Activated CD8-positive, alpha-beta memory T cell treated with anti-CD3 and anti-CD28 coated beads for 24 hours (primary cell): ENCODE measurements around the gene MAPK11.

Source experiments
- DNase-seq: peaks from one replicate; pipeline ENCODE4 v3.0.0-alpha.2; 2020

The MAPK11 gene

DNA sequence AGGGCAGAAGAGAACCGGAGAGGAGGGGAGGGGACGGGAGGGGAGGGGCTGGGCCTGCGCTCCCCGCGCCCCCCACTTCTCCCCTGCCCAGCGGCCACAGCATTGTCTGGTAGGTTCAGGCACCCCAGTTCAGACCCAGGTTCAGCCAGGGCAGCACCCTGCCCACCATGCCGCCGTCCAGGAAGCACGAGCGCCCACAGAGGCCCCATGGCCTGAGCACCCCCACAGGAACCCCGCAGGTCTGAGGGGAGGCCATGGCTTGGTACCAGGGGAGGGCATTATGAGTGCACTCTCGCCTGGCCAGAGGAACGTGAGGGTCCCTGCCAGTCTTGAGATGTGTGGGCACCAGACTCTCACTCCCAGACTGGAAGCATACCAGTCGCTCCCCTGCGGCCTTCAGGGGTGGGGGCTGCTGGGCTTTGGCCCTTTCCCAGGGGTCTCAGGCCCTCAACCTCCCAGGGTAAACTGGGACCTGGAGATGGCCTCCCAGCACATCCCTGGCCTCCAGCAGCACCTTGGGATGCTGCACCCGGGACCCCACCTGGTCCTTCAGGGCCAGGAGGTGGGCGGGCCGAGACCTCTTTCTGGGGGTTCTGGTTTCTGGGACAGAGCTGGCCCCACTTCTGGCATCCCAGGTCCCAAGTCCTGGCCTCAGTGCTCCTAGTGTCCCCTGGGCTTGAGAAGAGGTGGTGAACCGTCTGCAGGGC, 37.9 kb upstream of the MAPK11 start:
- no peak for DNase-seq

DNA sequence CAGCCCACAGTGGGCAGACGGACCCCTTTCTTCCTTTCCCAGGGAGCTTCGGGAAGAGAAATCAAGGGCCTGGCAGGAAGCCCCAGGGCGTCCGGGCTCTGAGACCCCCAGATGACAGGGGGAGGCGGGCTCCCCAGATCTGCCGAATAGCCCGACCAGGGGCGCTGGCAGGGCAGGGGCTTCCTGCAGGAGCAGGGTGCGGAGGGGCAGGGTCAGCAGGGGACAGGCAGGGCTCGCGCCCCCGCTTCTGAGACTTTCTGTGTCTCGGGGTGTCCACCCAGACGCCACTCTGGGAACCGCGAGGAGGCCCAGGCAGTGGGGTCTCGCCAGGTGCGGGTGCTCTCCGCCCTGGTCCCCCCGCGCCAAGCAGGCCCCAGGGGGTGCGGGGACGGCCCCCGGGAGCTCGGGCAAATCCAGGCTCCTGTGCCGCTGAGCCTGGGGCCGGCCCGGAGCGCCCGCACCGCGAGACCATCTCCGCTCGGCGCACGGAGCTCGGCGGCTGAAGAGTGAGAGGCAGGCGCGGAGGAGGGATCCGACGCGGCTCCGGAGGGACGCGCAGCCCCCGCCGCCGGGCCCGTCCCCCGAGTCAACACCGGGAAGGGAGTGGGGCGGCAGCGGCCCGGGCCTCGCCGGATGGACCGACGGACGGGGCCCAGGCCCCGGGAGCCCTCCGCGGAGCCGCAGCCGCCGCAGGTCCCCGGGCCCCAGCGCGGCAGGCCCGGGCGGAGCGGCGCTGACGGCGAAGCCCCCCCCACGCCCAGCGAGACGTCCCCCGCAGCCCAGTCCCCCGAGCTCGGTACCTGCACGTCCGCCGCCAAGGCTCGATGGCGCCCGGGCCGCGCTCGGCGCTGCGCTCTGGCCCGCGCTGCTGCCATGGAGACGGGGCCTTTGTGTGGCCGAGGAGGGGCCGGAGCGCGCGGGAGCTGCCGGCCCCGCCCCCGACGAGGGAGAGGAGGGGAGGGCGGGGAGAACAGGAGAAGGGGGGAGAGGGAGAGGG, 36.9 kb upstream of the MAPK11 start, which contains the start of gene PLXNB2:
Gene PLXNB2 (minus strand): TSS at position 894 of the 997 bp plus-strand sequence. CDS start 17,062 bp downstream, outside the sequence.
- DNase-seq = no peak

DNA sequence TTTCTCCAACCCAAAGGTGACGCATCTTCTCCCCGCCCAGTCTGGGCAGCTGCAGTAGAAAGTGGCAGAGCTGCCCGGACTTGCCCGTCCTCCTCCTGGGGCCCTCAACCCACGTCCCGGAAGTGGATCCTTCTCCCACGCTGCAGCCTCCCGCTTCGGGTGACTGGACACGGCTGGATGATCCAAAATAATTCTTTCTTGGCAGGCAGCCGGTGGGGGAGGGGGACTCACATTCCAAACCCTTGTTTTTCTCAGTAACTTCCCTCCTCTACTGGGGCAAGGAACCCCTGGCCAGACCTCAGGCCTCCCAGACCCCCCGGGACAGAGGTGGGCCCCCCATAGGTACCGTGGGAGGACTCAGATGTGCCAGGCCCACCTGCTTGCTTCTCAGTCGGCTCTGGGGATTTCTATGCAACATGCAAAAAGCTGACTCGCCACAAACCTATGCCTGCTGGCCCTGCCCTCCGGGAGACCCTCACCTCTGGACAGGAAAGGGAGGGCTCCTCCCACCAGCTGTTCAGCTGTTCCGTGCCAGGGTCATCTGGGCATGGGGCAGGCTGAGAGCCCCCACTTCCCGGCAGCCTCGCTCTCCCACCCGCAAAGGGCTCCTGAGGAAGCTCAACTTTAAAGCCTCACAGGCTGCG, 35.9 kb upstream of the MAPK11 start:
- DNase-seq = no peak

DNA sequence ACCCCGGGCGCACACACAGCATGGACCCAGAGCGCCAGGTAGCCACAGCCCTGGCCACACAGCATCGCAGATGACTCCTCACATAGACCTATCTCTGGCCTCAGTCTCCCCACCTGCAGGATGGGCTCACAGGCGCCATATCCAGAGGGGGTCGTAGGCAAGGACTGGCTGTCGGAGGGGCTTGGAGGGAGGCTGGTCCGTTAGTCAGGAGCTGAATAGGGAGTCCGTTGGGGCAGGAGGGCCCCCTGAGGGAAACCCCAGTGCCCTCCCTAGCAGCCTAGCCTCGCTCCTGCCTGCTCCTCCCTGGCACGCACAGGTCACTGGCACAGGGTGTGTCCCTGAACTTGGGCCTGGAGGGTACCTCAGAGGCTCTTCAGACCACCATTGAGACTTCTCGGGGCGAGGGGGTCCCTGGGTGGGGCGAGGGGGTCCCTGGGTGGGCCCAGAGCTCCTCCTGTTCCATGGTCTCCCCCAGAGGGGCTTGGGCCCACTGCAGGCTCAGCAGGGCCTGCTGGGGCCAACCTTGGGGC, 35.3 kb upstream of the MAPK11 start:
- no peak for DNase-seq

DNA sequence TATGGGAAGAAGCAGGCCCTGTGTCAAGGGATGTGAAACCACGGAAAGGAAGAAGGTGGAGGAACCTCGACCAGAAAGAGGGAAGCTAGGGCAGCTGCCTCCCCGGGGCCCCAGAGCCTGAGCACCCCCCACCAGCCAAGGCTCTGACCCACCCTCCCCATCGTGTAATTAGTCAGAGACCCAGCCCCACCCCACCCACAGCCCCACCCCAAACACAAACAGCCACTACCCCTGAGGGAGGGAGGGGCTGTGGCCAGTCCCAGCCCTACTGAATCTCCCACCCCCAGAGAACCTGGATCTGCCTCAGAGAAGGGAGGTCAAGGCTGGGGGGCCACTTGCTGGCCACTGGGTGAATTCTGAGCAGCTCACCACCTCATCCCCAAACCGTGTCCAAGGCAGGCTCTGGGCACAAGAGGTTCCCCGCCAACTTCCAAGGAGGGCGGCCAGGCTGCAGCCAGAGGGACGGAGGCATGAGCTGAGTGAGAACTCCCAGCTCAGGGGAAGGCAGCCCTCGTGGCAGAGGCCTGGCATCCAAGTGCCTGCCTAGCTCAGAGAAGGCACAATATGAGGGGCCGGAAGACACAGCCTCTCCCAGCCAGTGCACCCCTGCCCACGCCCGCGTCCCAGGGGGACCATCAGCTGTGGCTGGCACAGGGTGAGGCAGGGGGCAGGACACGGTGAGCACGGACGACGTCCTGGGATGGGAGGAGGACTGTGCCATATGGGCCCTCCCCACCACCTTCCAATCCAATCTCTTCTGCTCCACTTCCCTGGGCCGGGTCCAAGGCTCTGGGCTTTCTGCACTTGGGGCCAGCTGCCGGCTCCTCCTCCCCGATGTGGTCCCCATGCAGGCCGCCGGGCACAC, 34.6 kb upstream of the MAPK11 start:
- no peak for DNase-seq

DNA sequence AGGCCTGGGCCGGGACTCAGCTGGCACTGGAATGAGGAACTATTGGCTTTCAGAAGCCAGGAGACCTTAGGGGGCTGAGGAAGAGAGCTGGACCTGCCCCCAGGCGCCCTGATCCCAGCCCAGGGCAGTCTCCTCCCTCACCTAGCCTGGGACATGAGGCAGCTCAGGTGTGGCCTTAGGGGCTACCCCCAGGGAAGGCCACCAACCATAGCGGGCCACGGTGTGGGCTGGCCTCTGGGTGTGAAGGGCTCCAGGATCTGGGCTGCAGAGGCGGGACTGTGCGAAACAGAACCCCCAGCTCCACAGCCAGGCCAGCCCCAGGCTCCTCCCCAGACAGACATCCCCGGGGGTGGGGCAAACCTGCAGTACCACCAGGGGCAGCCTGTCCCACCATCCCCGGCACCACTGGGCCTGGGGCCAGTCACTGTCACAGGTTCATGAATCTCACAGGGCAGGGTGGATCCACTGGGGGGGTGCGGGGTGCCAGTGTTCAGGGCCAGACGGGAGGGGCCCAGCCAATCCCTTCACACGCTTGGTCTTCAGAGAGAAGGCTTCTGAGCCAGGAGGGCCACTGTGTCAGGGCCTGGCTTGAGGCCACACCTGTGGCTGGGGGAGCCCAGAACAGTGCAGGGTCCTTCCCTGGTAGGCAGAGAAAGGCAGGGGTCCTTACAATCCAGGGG, 33.8 kb upstream of the MAPK11 start:
- no peak for DNase-seq

DNA sequence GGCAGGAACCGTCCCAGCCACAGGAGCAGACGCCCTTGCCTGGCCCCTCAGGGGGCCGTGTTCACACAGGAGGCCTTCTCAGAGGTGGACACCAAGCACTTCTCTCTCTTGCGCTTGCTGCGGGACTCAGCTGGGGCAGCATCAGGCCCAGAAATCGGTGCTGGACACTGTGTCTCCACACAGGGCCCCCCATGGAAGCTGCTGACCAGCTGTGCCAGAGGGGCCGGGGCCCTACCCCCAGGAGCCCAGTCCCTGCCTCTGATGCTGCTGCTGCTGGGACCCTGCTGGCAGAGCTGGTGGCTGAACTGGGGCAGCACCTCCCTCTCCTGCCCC, 33.3 kb upstream of the MAPK11 start:
- no peak for DNase-seq

DNA sequence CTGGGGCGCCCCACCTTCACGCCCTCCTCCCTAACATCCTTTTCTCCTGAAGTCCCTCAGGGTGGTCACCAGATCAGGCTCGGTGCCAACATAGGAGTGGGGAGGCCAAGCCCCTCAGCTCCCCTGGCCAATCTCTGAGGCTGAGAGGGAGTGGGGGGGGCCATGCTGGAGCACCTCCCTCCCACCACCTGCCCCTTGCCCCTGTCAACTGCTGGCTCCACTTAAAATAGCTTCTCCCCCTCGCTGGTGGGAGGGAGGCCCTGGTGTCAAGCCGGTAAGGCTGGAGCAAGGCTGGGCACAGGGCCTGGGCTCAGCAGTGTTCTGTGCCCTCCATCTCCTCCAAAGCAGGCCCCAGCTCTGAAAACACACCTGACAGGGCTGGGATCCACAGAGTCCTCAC, 32.4 kb upstream of the MAPK11 start:
- no peak for DNase-seq

DNA sequence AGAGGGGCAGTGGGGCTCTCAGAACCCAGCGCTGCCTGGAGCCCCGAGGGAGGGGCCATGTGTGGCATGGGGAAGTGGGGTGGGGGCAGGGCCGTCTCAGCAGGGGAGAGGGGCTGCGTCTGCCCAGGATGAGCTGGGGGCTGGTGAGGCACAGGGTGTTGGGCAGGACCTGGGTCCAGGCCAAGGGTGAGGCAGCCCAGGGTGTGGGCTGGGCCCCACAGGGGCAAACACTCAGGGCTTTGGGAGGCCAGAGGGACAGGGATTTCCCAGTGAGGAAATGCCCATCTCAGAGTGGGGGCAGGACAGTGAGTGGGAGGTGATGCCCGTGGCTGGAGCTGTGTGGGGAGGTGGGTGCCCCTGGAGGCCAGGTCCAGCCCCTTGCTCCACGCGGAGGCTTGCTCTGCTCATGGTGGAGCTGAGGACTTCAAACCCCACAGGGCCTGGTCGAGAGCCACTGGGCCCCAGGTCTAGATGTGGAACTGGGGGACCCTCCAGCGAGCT, 31.9 kb upstream of the MAPK11 start:
- DNase-seq = no peak

DNA sequence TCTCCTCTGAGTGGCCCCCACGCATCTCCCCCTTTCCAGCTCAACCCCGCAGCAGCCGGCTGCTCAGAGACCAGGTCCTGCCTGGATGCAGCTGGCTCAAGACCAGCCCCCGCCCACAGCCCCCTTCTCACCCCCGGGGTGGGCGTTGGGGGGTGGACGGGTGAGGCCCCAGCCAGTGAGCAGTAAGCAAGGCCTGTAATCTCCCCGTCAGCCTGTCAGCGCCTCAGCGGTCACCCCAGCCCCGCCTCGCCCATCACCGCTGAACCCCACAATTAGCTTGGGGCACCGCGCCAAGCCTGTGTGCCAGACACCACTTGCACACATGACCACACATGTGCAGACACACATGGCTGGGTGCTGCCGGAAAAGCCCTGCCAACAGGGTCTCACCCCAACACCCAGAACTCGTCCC, 31.4 kb upstream of the MAPK11 start:
- DNase-seq = no peak

DNA sequence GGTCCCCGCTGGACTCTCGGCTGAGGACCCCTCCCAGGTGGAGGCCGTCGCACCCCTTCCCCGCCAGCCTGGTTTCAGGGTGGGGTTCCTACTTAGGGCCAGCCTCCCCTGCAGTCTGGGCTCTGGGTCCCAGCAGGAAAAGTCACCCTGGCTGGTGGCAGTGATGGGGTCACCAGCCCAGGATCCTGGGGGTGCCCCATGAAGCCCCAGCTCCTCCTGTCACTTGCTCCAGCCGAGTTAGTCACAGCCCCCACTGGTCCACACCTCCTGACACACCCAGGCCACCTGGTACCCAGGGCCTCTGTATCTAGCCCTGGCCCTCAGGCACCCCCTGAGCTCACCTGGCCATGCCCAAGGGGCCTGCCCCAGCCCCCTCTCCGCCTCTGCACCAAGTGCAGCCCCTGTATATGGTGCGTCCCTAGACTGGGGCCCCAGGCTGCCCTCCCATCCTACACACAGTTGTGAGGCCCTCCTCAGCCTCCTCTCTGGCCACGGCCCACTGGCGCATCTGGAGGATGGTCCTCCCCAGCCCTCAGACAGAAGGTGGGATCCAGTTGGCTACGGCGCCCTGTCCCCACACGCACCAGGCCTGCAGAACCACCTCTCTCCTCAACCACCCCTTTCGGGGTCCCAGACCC, 30.6 kb upstream of the MAPK11 start:
- no peak for DNase-seq

DNA sequence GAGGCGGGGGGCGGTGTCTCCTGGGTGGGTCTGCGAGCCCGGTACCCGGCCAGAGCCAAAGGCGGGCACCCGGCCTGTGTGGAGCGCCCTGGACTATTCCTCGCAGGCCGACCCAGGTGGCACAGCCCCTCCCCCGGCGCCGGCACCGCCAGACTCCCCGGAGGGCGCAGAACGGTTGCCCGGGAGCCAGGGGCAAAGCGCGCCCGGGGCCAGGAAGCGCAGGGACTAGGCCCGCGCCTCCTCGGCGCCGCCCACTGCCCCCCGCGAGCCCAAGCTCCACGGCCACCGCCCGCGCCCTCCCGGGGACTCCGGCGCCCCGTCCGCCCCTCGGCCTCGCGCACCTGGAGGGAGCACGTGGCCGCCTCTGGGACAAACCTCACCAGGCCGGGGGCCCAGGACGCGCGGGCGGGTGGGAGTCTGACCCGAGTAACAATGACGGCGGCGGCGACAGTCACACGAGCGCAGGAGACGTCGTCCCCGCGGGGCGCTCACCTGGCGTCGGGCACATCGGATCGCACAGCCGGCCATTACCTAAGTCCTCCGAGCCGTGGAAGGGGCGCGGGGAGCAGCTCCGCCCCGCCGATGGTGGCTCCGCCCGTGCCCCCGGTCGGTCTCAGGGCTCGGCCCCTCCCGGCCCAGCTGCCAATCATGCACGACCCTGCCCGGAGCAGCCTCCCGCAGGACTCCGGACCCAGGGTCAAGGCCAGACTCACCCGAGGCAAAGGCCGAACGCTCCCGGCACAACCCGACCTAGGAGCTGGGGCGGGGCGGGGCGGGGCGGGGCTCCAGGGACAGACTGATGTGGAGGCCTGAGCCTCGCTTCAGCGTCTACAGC, 29.8 kb upstream of the MAPK11 start:
- DNase-seq = no peak

DNA sequence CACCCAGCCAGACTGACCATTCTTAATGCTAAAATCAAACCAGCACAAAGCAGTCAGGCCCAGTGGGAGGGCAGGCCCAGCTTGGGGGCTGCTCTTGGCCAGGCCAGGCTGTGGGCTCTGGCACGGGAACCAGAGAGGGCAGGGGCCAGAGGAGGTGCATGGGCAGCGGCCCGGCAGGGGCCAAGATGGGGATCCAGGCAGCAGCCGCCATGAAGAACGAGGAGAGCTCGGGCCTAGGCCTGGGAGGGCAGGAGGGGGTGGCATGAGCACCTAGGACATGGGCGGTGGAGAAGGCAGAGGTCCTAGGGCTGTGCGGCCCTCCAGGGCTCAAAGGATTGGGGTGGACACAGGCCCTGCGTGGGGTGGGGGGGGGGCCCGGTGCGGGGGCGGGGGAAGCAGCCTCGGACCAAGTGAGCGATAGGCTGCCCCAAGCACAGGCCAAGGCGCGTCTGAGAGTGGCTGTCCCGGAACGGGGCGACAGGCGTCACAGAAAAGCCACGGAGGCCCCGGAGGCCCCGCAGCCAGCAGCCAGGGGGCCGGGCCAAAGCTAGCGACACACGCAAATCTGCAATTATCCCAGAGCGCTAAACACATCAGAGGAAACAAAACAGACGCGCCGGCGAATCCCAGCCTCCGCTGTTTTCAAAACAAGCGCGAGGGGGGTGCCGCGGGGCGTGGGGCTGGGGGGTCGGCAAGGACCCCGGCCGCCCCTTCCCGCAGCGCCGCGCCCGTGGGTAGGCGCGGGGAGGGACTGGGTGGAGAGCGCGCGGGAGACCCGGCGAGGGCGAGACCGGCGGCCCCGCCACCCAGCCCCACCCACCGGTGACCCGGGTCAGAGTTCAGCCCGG, 29.0 kb upstream of the MAPK11 start:
- DNase-seq = no peak

DNA sequence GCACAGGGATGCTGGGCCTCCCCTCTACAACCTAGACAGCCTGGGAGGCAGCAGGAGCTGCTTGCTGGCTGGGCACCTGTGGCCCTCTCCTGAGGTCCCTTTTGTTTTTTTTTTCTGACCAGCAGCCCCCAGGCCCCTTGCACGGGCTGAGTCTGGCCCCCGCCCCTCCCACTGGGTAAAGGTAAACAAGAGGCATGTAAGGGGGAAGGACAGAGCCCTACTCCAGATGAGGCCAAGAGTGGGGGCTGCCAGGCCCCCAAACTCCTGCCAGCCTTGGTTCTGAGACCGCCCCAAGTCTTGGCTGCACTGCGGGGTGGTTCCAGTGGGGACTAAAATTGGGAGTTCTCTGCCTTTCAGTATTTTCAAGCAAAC, 28.1 kb upstream of the MAPK11 start:
- DNase-seq = no peak

DNA sequence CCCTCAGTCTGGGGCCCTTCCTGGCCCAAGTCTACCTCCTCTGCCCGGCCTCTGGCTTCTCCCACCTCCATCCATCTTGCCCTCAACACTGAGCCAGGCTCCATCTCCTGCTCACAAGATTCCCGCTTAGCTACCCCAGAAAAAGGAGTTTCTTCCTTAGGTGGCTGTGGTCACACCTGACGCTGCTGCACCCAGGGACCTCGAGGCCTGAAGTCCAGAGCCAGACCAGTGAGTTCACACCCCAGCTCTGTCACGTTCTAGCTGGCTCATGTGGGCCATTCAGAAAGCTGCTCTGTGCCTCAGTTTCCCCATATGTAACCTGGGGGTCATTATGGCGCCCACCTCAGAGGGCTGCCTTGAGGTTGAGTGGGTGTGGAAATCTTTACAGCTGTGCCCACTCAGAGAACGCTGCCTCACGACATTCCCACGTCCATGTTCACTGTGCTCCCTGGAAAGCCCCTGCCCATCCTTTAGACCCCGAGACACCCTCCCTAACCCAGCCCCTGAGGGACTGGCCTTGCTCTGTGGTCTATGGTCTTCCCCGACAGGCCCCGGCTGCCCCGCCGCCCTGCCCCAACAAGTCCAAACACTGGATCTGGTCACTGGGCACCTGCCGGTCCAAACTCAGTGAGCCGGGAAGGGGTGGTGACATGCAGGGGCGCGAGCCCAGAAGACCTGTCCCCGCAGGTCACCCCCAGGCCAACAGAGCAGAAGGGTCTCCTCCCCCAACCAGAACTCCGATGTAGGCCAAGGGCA, 27.5 kb upstream of the MAPK11 start:
- DNase-seq = no peak

DNA sequence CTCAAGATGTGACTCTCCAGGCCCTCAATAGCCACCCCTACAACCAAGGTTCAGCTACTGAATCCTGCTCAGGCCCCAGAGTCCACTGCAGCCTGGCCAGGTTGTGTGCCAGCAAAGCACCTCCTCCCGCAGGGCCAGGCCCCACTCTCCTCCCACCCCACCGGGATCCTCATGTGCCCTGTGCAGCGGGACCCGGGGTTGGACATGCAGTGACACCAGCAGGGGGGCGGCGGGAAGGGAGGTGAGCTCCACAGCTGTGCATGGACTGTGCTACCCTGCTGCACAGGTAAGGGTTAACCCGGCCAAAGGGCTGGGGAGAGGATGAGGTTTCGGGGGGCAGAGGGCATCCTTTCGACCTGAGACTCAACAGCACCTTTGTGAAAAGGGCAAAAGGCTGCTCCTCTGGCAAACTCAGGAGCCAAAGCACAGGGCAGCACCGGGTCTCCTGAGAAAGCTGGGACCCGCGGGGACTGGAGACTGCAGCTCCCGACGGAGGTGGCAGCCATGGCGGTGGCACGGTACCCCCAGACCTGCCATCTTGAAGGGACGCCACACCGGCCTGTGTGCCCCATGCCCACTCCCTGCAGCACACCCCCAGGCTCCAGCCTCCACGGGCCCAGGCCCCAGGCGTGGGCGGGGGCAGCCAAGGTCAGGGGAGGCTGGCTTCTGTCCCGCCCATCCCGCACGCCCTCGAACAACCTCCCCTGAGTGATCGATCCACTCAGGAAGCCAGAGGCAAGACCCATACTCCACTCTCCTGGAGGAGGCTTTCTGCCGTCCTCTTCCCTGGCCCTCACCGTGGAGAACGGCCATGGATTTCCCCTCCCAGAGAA, 26.7 kb upstream of the MAPK11 start:
- no peak for DNase-seq

DNA sequence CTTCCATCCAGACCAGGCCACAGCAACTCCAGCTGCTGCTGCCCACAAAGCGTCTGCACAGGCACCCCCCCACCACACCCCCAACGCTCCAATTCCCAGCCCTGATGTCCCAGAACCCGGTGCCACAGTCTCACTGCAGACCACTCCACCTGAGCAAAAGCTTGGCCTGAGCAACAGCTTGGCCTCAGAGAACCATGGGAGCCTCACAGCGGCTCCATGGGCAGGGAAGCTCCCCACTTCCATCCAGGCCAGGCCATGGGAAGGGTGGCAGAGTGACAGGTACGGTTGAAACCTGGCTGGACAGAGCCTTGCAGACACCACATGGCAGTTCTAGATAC, 24.1 kb upstream of the MAPK11 start:
- no peak for DNase-seq
